ENCODE measurements around the gene NEURL1B.
A peak's percentile ranks its signal among the peaks of the same experiment; 100 is the strongest.

NEURL1B gene

DNA sequence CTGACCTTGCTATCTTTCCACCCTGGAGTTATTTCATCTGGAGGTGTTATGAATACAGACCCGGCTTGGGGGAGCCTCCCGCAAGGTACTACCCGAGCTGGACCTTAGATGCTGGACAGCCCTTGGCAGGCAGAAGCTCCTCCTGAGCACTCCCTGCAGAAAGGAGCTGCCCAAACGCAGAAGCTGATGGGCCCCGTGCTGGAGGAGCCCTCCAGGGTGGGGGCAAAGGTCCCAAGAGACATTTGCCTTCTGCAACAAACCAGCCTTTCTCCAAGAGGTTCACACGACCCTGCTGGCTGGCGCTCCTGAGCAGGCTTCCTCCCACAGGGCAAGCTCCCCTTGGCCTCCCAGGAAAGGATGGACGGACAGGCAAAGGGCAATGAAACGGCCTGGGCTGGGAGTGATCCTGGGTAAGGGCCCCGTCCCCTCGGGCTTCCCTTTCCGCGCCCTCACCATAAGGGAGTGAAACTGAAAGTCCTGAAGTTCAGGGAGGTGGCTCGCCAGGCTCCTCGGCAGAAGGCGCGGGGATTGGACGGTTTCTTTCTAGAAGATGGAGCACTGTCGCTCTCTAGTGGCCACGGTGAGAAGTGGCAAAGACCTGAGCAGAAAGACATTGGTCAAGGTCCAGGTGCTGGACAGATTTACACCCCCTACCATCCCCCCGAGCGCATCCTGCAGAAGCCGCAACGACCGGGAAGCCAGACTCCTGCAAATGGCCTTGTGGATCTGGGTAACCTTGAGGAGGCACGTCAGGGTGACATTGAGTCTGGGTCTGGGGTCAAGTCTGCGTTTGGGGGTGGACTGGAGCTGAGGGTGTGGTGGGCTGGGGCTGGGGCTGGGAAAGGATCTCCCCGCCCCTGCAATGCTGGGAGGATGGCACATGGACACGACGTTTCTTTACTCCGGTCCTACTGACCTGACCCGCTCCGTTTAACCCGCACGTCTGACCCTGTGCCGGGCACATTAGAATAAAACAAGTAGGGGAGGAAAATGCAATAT lies 56.4 kb downstream of the NEURL1B start:
- ChIA-PET CTCF (interaction anchor here (0.5 to 2.0 kb wide), 20 partner anchors 8 to 706 kb away, joined by 3 to 22 read pairs (median 4); no protein-coding TSS in a partner anchor), POLR2A (interaction anchor here (0.6 to 1.6 kb wide), 2 partner anchors 215 to 218 kb away, joined by 3 to 4 read pairs; no protein-coding TSS in a partner anchor)
- TF ChIP-seq, protein P1, sequence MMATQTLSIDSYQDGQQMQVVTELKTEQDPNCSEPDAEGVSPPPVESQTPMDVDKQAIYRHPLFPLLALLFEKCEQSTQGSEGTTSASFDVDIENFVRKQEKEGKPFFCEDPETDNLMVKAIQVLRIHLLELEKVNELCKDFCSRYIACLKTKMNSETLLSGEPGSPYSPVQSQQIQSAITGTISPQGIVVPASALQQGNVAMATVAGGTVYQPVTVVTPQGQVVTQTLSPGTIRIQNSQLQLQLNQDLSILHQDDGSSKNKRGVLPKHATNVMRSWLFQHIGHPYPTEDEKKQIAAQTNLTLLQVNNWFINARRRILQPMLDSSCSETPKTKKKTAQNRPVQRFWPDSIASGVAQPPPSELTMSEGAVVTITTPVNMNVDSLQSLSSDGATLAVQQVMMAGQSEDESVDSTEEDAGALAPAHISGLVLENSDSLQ (IDR thresholded peaks at IDR 0.05) = peak; percentile 58; the same call in 1 of the 2 replicates
- TF ChIP-seq NFRKB (IDR thresholded peaks at IDR 0.05) (no peak), FOXM1 (IDR thresholded peaks at IDR 0.05; ENCODE audit: borderline replicate concordance) (no peak), HDGF (IDR thresholded peaks at IDR 0.05; ENCODE audit: borderline replicate concordance) (no peak)
- DNase-seq (ENCODE audit: extremely low spot score) = peak; percentile 90

DNA sequence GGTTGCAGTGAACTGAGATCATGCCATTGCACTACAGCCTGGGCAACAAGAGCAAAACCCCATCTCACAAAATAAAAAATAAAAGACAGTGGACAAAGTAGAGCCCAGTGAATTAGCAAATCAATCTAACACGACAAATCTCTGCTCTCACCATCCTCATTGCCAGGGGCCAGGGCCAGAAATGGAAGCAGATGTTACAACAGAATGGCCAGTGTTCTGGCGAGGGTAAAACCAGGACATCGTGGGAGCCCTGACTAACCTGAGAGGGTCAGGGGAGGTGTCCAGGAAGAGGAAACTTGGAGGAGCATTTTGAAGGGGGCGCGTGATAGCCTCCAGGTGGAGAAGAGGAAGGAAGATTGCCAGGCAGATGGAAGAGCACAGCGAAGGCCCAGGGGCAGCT lies 58.4 kb downstream of the NEURL1B start:
- no peak for TF ChIP-seq L3MBTL2 (conservative IDR thresholded peaks at IDR 0.05)
- TF ChIP-seq LEF1 (IDR thresholded peaks at IDR 0.05; ENCODE audit: borderline replicate concordance) = no peak
- TF ChIP-seq NFRKB (IDR thresholded peaks at IDR 0.05) = no peak
- no peak for TF ChIP-seq SP1 (IDR thresholded peaks at IDR 0.05)
- TF ChIP-seq, protein P1 (IDR thresholded peaks at IDR 0.05) = no peak
- TF ChIP-seq ELF4 (IDR thresholded peaks at IDR 0.05) = no peak
- TF ChIP-seq ZNF384 (IDR thresholded peaks at IDR 0.05) = no peak
- TF ChIP-seq TARDBP (IDR thresholded peaks at IDR 0.05) = no peak
- TF ChIP-seq BHLHE40 (IDR thresholded peaks at IDR 0.05; ENCODE audit: borderline replicate concordance) = no peak
- POLR2A ChIA-PET = interaction anchor here (0.9 kb wide), 1 partner anchor 230 kb away, joined by 3 read pairs; no protein-coding TSS in a partner anchor
- DNase-seq (ENCODE audit: extremely low spot score) = no peak
- CTCF ChIA-PET = interaction anchor here (0.6 to 0.8 kb wide), 2 partner anchors 16 to 191 kb away, joined by 3 to 4 read pairs; no protein-coding TSS in a partner anchor

DNA sequence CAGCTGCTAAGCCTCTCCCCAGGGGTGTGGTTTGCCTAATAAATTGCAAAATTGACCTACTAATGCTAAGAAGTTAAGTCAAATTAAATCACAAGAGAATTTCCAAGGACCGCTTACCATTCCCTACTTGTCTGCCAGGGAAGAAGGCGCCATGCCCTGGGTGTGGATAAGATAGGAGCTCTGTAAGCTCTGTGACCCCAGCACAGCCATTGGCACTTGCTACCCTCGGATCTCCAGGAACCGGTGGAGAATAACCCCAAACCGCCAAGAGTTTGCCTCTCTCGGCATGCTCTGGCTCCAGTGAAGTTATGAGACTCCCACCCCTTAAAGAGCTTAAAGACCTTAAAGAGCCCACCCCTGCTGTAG lies 58.9 kb downstream of the NEURL1B start:
- DNase-seq (ENCODE audit: extremely low spot score) = no peak
- POLR2A ChIA-PET = interaction anchor here (0.9 kb wide), 1 partner anchor 230 kb away, joined by 3 read pairs; no protein-coding TSS in a partner anchor
- TF ChIP-seq, protein P1 (IDR thresholded peaks at IDR 0.05) = no peak
- no peak for TF ChIP-seq HDGF (IDR thresholded peaks at IDR 0.05; ENCODE audit: borderline replicate concordance)
- TF ChIP-seq ARNT (IDR thresholded peaks at IDR 0.05) = no peak
- CTCF ChIA-PET = interaction anchor here (0.6 to 1.0 kb wide), 3 partner anchors 15 to 221 kb away, joined by 3 to 5 read pairs (median 4); no protein-coding TSS in a partner anchor

DNA sequence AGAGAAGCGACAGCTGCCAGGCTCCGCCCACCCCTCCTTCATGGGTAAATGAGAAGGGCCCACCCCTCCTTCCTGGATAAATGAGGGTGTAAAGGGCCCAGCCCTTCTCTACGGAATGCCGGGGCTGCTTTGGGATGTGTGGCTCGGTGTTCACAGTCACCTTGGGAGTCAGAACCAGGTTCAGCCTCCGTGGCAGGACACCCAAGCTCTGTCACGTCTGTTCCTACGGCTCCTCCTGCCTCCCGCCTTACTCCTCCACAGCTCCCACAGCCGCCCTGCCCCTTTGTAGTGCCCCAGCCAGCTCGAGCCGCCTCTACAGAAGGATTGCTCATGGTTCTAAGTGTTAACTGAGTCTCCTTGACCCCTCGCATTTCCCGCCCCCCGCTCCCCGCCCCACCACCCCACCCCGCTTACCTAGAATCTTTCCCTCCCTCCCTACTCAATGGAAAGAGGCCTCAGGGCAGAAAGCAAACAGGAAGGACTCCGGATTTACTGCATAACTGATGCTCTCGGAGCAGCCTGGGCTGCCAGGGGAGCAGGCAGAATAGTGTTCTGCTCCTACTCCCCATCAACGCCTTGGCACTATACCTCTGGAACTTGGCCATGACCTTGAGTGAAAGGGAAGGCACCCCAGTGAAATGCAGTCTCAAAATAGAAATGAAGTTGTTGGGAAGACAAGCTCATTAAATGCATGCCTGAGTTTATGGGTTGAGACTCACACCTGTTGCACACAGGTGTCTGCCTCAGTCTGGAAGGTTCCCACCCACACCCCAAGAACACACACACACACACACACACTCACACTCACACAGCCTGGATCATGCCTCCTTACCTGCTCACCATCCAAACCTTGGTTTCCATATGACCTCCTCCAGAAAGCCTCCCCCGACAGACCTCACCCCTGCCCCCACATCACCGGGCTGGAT lies 59.6 kb downstream of the NEURL1B start:
- POLR2A ChIA-PET = interaction anchor here (0.9 kb wide), 1 partner anchor 231 kb away, joined by 3 read pairs; no protein-coding TSS in a partner anchor
- CTCF ChIA-PET = interaction anchor here (0.8 to 1.0 kb wide), 2 partner anchors 14 to 221 kb away, joined by 4 to 5 read pairs; no protein-coding TSS in a partner anchor
- TF ChIP-seq HDGF (IDR thresholded peaks at IDR 0.05; ENCODE audit: borderline replicate concordance) = no peak
- TF ChIP-seq ARNT (IDR thresholded peaks at IDR 0.05) = no peak
- no peak for TF ChIP-seq SP1 (IDR thresholded peaks at IDR 0.05)
- no peak for TF ChIP-seq FOXM1 (IDR thresholded peaks at IDR 0.05; ENCODE audit: borderline replicate concordance)
- TF ChIP-seq SUZ12 (IDR thresholded peaks at IDR 0.05) = no peak
- no peak for TF ChIP-seq TARDBP (IDR thresholded peaks at IDR 0.05)
- no peak for DNase-seq (ENCODE audit: extremely low spot score)

DNA sequence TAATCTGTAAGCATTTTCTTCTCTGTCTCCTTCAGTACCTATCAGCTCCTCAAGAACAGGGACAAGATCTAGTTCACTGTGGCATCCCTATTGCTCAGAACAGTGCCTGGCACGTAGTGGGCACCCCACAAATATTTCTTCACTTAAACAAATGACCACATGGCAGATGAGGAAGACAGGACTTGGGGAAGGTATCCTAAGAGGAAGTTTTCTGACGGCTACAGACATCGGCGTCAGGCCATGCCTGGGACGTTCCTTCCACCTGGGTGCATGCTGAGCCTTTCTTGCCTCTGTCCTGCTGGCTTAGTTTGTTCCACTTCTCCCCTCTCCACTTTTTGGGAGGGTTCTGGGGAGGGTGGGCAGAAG lies 60.2 kb downstream of the NEURL1B start:
- ChIA-PET CTCF (interaction anchor here (0.6 kb wide), 1 partner anchor 1097 kb away, joined by 3 read pairs; no protein-coding TSS in a partner anchor), POLR2A (no interaction called here)
- no peak for DNase-seq (ENCODE audit: extremely low spot score)
- TF ChIP-seq ELF4 (IDR thresholded peaks at IDR 0.05) = no peak
- TF ChIP-seq ARNT (IDR thresholded peaks at IDR 0.05) = no peak
- no peak for TF ChIP-seq HDGF (IDR thresholded peaks at IDR 0.05; ENCODE audit: borderline replicate concordance)
- TF ChIP-seq FOXM1 (IDR thresholded peaks at IDR 0.05; ENCODE audit: borderline replicate concordance) = no peak
- no peak for TF ChIP-seq SUZ12 (IDR thresholded peaks at IDR 0.05)
- no peak for TF ChIP-seq SP1 (IDR thresholded peaks at IDR 0.05)
- no peak for TF ChIP-seq FOXK2 (IDR thresholded peaks at IDR 0.05)
- TF ChIP-seq BHLHE40 (IDR thresholded peaks at IDR 0.05; ENCODE audit: borderline replicate concordance) = no peak
- TF ChIP-seq L3MBTL2 (conservative IDR thresholded peaks at IDR 0.05) = no peak
- TF ChIP-seq LEF1 (IDR thresholded peaks at IDR 0.05; ENCODE audit: borderline replicate concordance) = no peak
- no peak for TF ChIP-seq NFRKB (IDR thresholded peaks at IDR 0.05)
- no peak for TF ChIP-seq TARDBP (IDR thresholded peaks at IDR 0.05)
- TF ChIP-seq CTBP1 (IDR thresholded peaks at IDR 0.05; ENCODE audit: borderline replicate concordance) = no peak
- TF ChIP-seq, protein P1 (IDR thresholded peaks at IDR 0.05) = no peak
- no peak for TF ChIP-seq FOXA1 (IDR thresholded peaks at IDR 0.05)
- TF ChIP-seq ZNF384 (IDR thresholded peaks at IDR 0.05) = no peak

Data from HEK293T (cell line).